ENCODE data around the gene RAE1. TPM values are rescaled to one million over a fixed set of nuclear protein-coding genes. Genes with fewer than 3 reads are reported as not detected.

The RAE1 gene
- total and polyA plus RNA-seq, 2 donors (not counting 3 experiments of a cell fraction or from before 2014, with no cell fraction given), result 34.1 to 55.8 TPM

DNA sequence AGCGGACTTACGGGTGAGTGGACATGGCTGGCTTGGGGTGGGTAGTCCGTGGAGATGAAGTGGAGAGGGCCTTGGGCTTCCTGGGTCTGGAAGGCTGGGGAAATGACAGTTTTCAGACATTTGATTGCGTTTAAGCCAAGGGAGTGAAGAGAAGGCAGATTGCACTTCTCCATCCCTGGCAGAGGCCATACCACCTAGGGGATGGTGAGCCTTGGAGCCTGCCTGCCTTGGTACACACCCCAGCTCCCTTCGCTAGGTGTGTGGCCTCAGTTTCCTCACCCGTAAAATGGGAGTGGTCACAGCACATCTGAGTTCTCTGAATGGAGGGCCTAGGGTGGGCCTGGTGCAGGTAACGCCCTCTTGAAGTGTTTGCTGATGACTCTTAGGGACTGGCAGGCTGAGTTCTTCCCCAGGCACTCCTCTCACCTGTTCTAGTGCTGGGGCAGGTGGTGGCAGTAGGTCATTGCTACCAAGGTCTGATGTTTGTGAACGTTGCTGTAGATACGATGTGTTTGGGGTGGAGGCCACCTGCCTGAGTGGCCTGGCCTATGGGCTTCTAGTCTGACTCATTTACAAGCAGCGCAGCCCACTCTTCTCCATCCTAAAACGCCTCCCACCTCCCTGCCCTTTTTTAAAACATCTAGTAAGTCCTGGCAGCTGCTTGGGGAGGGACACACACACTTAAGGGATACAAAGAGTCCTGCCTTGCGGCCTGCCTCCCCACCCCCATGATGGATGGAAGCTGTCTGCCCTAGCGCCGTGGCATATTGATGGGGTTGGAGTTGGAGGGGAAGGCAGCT is 42.5 kb downstream of the RAE1 start:
- Histone ChIP-seq H3K79me2 (ENCODE audit: control insufficient read depth, insufficient read depth, low read length) (peaks cover 17% of the 10 kb centered on the region), H4K20me1 (replicated peaks; ENCODE audit: control insufficient read depth, extremely low read depth, insufficient read depth, low read length) (no peaks in the 10 kb centered on the region), H3K27me3 (ENCODE audit: control insufficient read depth in 2 of 2, insufficient read depth in 2 of 2, low read length in 2 of 2) (no peaks in the 10 kb centered on the region), H3K9me1 (replicated peaks; ENCODE audit: control insufficient read depth, extremely low read depth, insufficient read depth, low read length) (no peaks in the 10 kb centered on the region), H3K36me3 (ENCODE audit: control insufficient read depth in 2 of 2, extremely low read depth in 1 of 2, insufficient read depth in 2 of 2, low read length in 2 of 2) (peaks cover 5 to 17% of the 10 kb centered on the region in 2 experiments), H3K4me3 (replicated peaks in 1 of 3; ENCODE audit: insufficient read depth in 1 of 3, low read depth in 1 of 3, low read length in 3 of 3) (no peak overlapping the region), H3K27ac (ENCODE audit: insufficient read depth, low read depth, low read length) (no peak overlapping the region), H3K9me3 (replicated peaks; ENCODE audit: control insufficient read depth, insufficient read depth, low read length) (no peaks in the 10 kb centered on the region), H2AFZ (ENCODE audit: low read depth, low read length) (no peak overlapping the region), H3K9ac (replicated peaks; ENCODE audit: extremely low read depth, insufficient read depth, low read length) (no peak overlapping the region), H3K4me1 (ENCODE audit: control insufficient read depth, extremely low read depth, insufficient read depth, low read length) (peaks cover 24% of the 10 kb centered on the region), H3K4me2 (ENCODE audit: insufficient read depth, low read length) (no peak overlapping the region)
- intact Hi-C loops (cut with micrococcal nuclease), result loop anchor here (10.0 kb wide), 1 partner anchor 1011 kb away; no protein-coding TSS in a partner anchor
- no TSS peak for BruUV-seq (replicated peaks)
- dilution Hi-C loops (cut with MboI; ENCODE audit: extremely low pct_ligation_motif_present, low sequenced_read_pairs), result no loop called here
- DNase-seq (ENCODE audit: low read depth, low spot score) (no peak), FAIRE-seq (no peak)
- ChIA-PET CTCF (no interaction called here), POLR2A (no interaction called here)
- TF ChIP-seq MYC (IDR thresholded peaks at IDR 0.05; ENCODE audit: low read depth, low read length) (no peak), GATA2 (IDR thresholded peaks at IDR 0.05; ENCODE audit: insufficient read depth, insufficient read length, low read depth, low read length) (no peak)
- TF ChIP-seq, protein P1, sequence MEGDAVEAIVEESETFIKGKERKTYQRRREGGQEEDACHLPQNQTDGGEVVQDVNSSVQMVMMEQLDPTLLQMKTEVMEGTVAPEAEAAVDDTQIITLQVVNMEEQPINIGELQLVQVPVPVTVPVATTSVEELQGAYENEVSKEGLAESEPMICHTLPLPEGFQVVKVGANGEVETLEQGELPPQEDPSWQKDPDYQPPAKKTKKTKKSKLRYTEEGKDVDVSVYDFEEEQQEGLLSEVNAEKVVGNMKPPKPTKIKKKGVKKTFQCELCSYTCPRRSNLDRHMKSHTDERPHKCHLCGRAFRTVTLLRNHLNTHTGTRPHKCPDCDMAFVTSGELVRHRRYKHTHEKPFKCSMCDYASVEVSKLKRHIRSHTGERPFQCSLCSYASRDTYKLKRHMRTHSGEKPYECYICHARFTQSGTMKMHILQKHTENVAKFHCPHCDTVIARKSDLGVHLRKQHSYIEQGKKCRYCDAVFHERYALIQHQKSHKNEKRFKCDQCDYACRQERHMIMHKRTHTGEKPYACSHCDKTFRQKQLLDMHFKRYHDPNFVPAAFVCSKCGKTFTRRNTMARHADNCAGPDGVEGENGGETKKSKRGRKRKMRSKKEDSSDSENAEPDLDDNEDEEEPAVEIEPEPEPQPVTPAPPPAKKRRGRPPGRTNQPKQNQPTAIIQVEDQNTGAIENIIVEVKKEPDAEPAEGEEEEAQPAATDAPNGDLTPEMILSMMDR (IDR thresholded peaks at IDR 0.05; ENCODE audit: extremely low read depth in 1 of 2, insufficient read depth in 1 of 2, low read depth in 1 of 2, low read length in 2 of 2), result no peak
